ENCODE measurements around the gene ZNF655. TPM values are rescaled to one million over a fixed set of nuclear protein-coding genes. Genes with fewer than 3 reads are reported as not detected.

Gene ZNF655
- polyA plus RNA-seq, 3 donors, result 61.6 to 151 (median 62.2) TPM

- H3K4me3 Mint-ChIP-seq, result no peak overlapping the region
- H3K79me2 ChIP-seq (ENCODE audit: insufficient read depth, low read length), result no peaks in the 10 kb centered on the region
- no peak overlapping the region for H3K4me3 ChIP-seq (replicated peaks in 1 of 3; ENCODE audit: low read depth in 2 of 3, low read length in 3 of 3)
- 88% methylated on average over 1 of the region's 3 CpGs for WGBS (ENCODE audit: insufficient coverage)
- no peaks in the 10 kb centered on the region for H3K27me3 ChIP-seq (ENCODE audit: control insufficient read depth in 2 of 2, insufficient read depth in 2 of 2, low read length in 2 of 2)
- TF ChIP-seq, protein P1, sequence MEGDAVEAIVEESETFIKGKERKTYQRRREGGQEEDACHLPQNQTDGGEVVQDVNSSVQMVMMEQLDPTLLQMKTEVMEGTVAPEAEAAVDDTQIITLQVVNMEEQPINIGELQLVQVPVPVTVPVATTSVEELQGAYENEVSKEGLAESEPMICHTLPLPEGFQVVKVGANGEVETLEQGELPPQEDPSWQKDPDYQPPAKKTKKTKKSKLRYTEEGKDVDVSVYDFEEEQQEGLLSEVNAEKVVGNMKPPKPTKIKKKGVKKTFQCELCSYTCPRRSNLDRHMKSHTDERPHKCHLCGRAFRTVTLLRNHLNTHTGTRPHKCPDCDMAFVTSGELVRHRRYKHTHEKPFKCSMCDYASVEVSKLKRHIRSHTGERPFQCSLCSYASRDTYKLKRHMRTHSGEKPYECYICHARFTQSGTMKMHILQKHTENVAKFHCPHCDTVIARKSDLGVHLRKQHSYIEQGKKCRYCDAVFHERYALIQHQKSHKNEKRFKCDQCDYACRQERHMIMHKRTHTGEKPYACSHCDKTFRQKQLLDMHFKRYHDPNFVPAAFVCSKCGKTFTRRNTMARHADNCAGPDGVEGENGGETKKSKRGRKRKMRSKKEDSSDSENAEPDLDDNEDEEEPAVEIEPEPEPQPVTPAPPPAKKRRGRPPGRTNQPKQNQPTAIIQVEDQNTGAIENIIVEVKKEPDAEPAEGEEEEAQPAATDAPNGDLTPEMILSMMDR (IDR thresholded peaks at IDR 0.05), result no peak
- H3K36me3 Mint-ChIP-seq, result peaks cover 51 to 85% of the 10 kb centered on the region in 2 donors
- no peaks in the 10 kb centered on the region for H3K9me3 Mint-ChIP-seq
- no peaks in the 10 kb centered on the region for H3K4me1 Mint-ChIP-seq
- H3K27ac Mint-ChIP-seq, result no peak overlapping the region
- DNase-seq, result no peak
- no peaks in the 10 kb centered on the region for H4K20me1 ChIP-seq (ENCODE audit: insufficient read depth, low read length)
- peaks cover 0 to 2% (median 0%) of the 10 kb centered on the region in 3 donors for H3K27me3 Mint-ChIP-seq (ENCODE audit: low read depth in 3 of 3)
- H3K4me2 ChIP-seq (replicated peaks; ENCODE audit: extremely low read depth, low read length, poor library complexity, severe bottlenecking), result no peak overlapping the region
- intact Hi-C loops (cut with micrococcal nuclease), result no loop called here
- no peaks in the 10 kb centered on the region for H3K9me3 ChIP-seq (replicated peaks in 1 of 2; ENCODE audit: control insufficient read depth in 1 of 2, insufficient read depth in 1 of 2, low read length in 2 of 2)
- no peak overlapping the region for H3K9ac ChIP-seq (ENCODE audit: insufficient read depth, low read length, poor library complexity, severe bottlenecking)
- peaks cover 52 to 62% of the 10 kb centered on the region in 2 donors for H3K36me3 ChIP-seq (replicated peaks in 1 of 2; ENCODE audit: control insufficient read depth in 1 of 2, insufficient read depth in 2 of 2, low read length in 2 of 2)
- H3K4me1 ChIP-seq (ENCODE audit: control insufficient read depth in 1 of 2, insufficient read depth in 2 of 2, low read length in 2 of 2), result no peaks in the 10 kb centered on the region
- H2AFZ ChIP-seq (ENCODE audit: insufficient read depth, low read depth, low read length, poor library complexity, severe bottlenecking), result no peak overlapping the region
- no peak overlapping the region for H3K27ac ChIP-seq (ENCODE audit: low read depth in 1 of 2, low read length in 2 of 2)
These were observed 37.0 kb upstream of the ZNF655 start for GRCh38 chr7:99521399-99521798.

DNA sequence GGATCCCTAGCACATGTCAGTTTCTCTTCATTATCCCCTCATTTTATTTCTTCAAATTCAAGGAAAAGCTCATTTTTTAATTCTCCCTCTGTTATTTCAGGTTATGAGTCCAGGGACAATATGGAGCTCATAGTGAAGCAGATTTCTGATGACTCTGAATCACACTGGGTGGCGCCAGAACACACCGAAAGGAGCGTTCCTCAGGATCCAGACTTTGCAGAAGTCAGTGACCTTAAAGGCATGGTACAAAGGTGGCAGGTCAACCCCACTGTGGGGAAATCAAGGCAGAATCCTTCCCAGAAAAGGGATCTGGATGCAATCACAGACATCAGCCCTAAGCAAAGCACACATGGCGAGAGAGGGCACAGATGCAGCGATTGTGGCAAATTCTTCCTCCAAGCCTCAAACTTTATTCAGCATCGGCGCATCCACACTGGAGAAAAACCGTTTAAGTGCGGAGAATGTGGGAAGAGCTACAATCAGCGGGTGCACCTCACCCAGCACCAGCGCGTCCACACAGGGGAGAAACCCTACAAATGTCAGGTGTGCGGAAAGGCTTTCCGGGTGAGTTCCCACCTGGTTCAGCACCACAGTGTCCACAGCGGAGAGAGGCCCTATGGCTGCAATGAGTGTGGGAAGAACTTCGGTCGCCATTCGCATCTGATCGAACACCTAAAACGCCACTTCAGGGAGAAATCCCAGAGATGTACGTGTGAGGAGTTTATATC, 32.6 kb upstream of the ZNF655 start:
- no peak overlapping the region for H3K9ac ChIP-seq (ENCODE audit: insufficient read depth, low read length, poor library complexity, severe bottlenecking)
- no peak overlapping the region for H3K4me3 Mint-ChIP-seq
- H3K36me3 ChIP-seq (replicated peaks in 1 of 2; ENCODE audit: control insufficient read depth in 1 of 2, insufficient read depth in 2 of 2, low read length in 2 of 2), result peaks cover 49 to 80% of the 10 kb centered on the region in 2 donors
- no peak for DNase-seq
- TF ChIP-seq, protein P1 (IDR thresholded peaks at IDR 0.05), result peak; percentile 19
- no peak overlapping the region for H3K27ac ChIP-seq (ENCODE audit: low read depth in 1 of 2, low read length in 2 of 2)
- peaks cover 0 to 2% (median 0%) of the 10 kb centered on the region in 3 donors for H3K27me3 Mint-ChIP-seq (ENCODE audit: low read depth in 3 of 3)
- no peaks in the 10 kb centered on the region for H4K20me1 ChIP-seq (ENCODE audit: insufficient read depth, low read length)
- peak overlapping the region in 1 of 7 donors; percentile 31 for H3K27ac Mint-ChIP-seq
- H3K9me3 ChIP-seq (replicated peaks in 1 of 2; ENCODE audit: control insufficient read depth in 1 of 2, insufficient read depth in 1 of 2, low read length in 2 of 2), result peaks cover 23 to 28% of the 10 kb centered on the region in 2 donors
- H3K36me3 Mint-ChIP-seq, result peaks cover 61 to 90% of the 10 kb centered on the region in 2 donors
- intact Hi-C loops (cut with micrococcal nuclease), result no loop called here
- no peak overlapping the region for H3K4me2 ChIP-seq (replicated peaks; ENCODE audit: extremely low read depth, low read length, poor library complexity, severe bottlenecking)
- H2AFZ ChIP-seq (ENCODE audit: insufficient read depth, low read depth, low read length, poor library complexity, severe bottlenecking), result no peak overlapping the region
- H3K4me1 Mint-ChIP-seq, result no peaks in the 10 kb centered on the region
- H3K4me1 ChIP-seq (ENCODE audit: control insufficient read depth in 1 of 2, insufficient read depth in 2 of 2, low read length in 2 of 2), result no peaks in the 10 kb centered on the region
- no peaks in the 10 kb centered on the region for H3K27me3 ChIP-seq (ENCODE audit: control insufficient read depth in 2 of 2, insufficient read depth in 2 of 2, low read length in 2 of 2)
- H3K4me3 ChIP-seq (replicated peaks in 1 of 3; ENCODE audit: low read depth in 2 of 3, low read length in 3 of 3), result no peak overlapping the region
- 95% methylated on average over 21 of the region's 21 CpGs for WGBS (ENCODE audit: insufficient coverage)
- H3K9me3 Mint-ChIP-seq, result peaks cover 21 to 32% (median 25%) of the 10 kb centered on the region in 7 donors
- no peaks in the 10 kb centered on the region for H3K79me2 ChIP-seq (ENCODE audit: insufficient read depth, low read length)

All from CD14-positive monocyte (primary cell).